HCT116 (cell line): ENCODE data around the gene CDK11A. TPM values are rescaled to one million over a fixed set of nuclear protein-coding genes. Genes with fewer than 3 reads are reported as not detected.
"Not testable (repeated sequence)": the region's sequence is repeated elsewhere in the genome, so short reads cannot be mapped to it uniquely, and the experiment has no call there.

ENCODE experiments used
- ATAC-seq: fragments of 200-7000 bp; cut with Tn5 transposase; 2 replicates; pipeline ENCODE4 v1.9.1; 2020; ENCODE audit warnings: mild to moderate bottlenecking, moderate library complexity
- BruUV-seq: library from RNA; stranded (reverse); fragments of 400-500 nt; replicated peaks from 2 replicates; lab custom pipeline; 2021; lab: Mats Ljungman, UMichigan
- CTCF ChIA-PET: fragments of 300-600 bp; sonication (Branson Sonifier 250); formaldehyde crosslinking; loops from one replicate; lab custom pipeline; 2021; ENCODE audit warnings: antibody characterized with exemption; lab: Charles Lee
- POLR2A ChIA-PET: fragments of 300-600, 350-600 bp; sonication (Branson Sonifier 250); formaldehyde crosslinking; loops from one replicate; lab custom pipeline; 2021; ENCODE audit warnings: antibody characterized with exemption; lab: Charles Lee
- RAD21 ChIA-PET, 2 experiments: fragments of 300-600 bp; sonication (Branson Sonifier 250); formaldehyde crosslinking; loops; one replicate each; lab custom pipeline; 2023; ENCODE audit warnings: low total read pairs in 2 of 2; ENCODE audit not compliant: uncharacterized antibody in 2 of 2, unreplicated experiment in 2 of 2, low non-redundant PET in 1 of 2; lab: Charles Lee
- DNase-seq: peaks from one replicate; pipeline ENCODE4 v3.0.0-alpha.2; 2010; ENCODE audit warnings: low read depth, low spot score
- H2AFZ ChIP-seq: fragments of 200-600 bp; shearing (Covaris generic), sonication (generic); 2 replicates; pipeline ENCODE4 v1.6.1; 2017; ENCODE audit warnings: low read depth, mixed run types, mixed read lengths, antibody characterized with exemption, low read length; ENCODE audit not compliant: poor library complexity, severe bottlenecking
- H3K27ac ChIP-seq: 2 replicates; pipeline ENCODE4 v1.5.1; 2012; ENCODE audit warnings: low read depth, low read length
- H3K27me3 ChIP-seq: fragments of 200-600 bp; sonication (generic); 2 replicates; pipeline ENCODE4 v1.6.1; 2016; ENCODE audit warnings: mixed run types, low read length, mixed read lengths; ENCODE audit not compliant: insufficient read depth
- H3K36me3 ChIP-seq, 2 experiments: fragments of 200-500 bp in 1 of 2; fragments of 200-600 bp in 1 of 2; sonication (Bioruptor generic) in 1 of 2; sonication (generic) in 1 of 2; 2 replicates each; pipeline versions ENCODE4 v1.5.1 to v1.6.1; 2014 to 2016; ENCODE audit warnings: low read length in 2 of 2, inconsistent platforms in 1 of 2, mixed read lengths in 1 of 2, mixed run types in 1 of 2; ENCODE audit not compliant: insufficient read depth in 2 of 2, control insufficient read depth in 1 of 2
- H3K4me1 ChIP-seq, 2 experiments: fragments of 200-600 bp in 1 of 2; sonication (generic) in 1 of 2; 2 replicates each; pipeline versions ENCODE4 v1.5.1 to v1.6.1; 2012 to 2017; ENCODE audit warnings: low read length in 2 of 2, inconsistent platforms in 1 of 2, mild to moderate bottlenecking in 1 of 2, mixed read lengths in 1 of 2, mixed run types in 1 of 2, moderate library complexity in 1 of 2; ENCODE audit not compliant: insufficient read depth in 2 of 2, control insufficient read depth in 1 of 2
- H3K4me2 ChIP-seq: fragments of 200-600 bp; sonication (generic); 2 replicates; pipeline ENCODE4 v1.6.1; 2017; ENCODE audit warnings: mixed run types, low read length, mixed read lengths
- H3K4me3 ChIP-seq, 2 experiments: fragments of 200-600 bp in 1 of 2; sonication (generic) in 1 of 2; replicated peaks in 1 of 2; 2 replicates each; pipeline ENCODE4 v1.5.1; 2011 to 2016; ENCODE audit warnings: low read length in 2 of 2, control low read depth in 1 of 2, low read depth in 1 of 2, mild to moderate bottlenecking in 1 of 2, mixed read lengths in 1 of 2, mixed run types in 1 of 2
- H3K79me2 ChIP-seq: fragments of 200-600 bp; sonication (generic); 2 replicates; pipeline ENCODE4 v1.6.1; 2017; ENCODE audit warnings: mild to moderate bottlenecking, mixed run types, low read length, moderate library complexity, mixed read lengths; ENCODE audit not compliant: insufficient read depth
- H3K9ac ChIP-seq: fragments of 200-600 bp; sonication (generic); 2 replicates; pipeline ENCODE4 v1.6.1; 2016; ENCODE audit warnings: low read length, mixed read lengths
- H3K9me2 ChIP-seq: fragments of 200-600 bp; sonication (generic), shearing (Covaris generic); 2 replicates; pipeline ENCODE4 v1.6.1; 2017; ENCODE audit warnings: mixed run types, mild to moderate bottlenecking, moderate library complexity; ENCODE audit not compliant: insufficient read depth
- H3K9me3 ChIP-seq, 2 experiments: fragments of 200-500 bp in 1 of 2; fragments of 200-600 bp in 1 of 2; sonication (Bioruptor generic) in 1 of 2; sonication (generic) in 1 of 2; 2 replicates each; pipeline ENCODE4 v1.6.1; 2014 to 2017; ENCODE audit warnings: low read length in 2 of 2, mixed read lengths in 2 of 2, inconsistent platforms in 1 of 2, low read depth in 1 of 2, mild to moderate bottlenecking in 1 of 2, mixed run types in 1 of 2, moderate library complexity in 1 of 2; ENCODE audit not compliant: control insufficient read depth in 1 of 2, insufficient read depth in 1 of 2
- H4K20me1 ChIP-seq: fragments of 200-600 bp; sonication (generic), shearing (Covaris generic); 2 replicates; pipeline ENCODE4 v1.6.1; 2017; ENCODE audit warnings: mixed run types, mild to moderate bottlenecking, moderate library complexity; ENCODE audit not compliant: insufficient read depth
- intact Hi-C: fragments of 100-400 bp; cut with micrococcal nuclease; formaldehyde crosslinking; loops from 2 replicates; pipeline ENCODE4 v1.10.0; 2022
- total RNA-seq: library from RNA; stranded (reverse); gene quantifications from one replicate; pipeline ENCODE4 v1.2.1, GENCODE V29; 2021; ENCODE audit not compliant: unreplicated experiment

Gene CDK11A
- total RNA-seq, 1 experiment from 2014 or later: 61.0 TPM

GRCh38 chr1:1700067-1700466 is 24.1 kb downstream of the CDK11A start:
- not testable (repeated sequence) for ATAC-seq

GRCh38 chr1:1699061-1699460 is 25.1 kb downstream of the CDK11A start:
- intact Hi-C loops, H3K4me2 ChIP-seq, H3K4me1 ChIP-seq, H3K27ac ChIP-seq, H4K20me1 ChIP-seq, H3K9me2 ChIP-seq, RAD21 ChIA-PET, H3K36me3 ChIP-seq, H2AFZ ChIP-seq, H3K4me3 ChIP-seq, ATAC-seq, H3K9ac ChIP-seq, H3K79me2 ChIP-seq, H3K27me3 ChIP-seq, DNase-seq, H3K9me3 ChIP-seq, CTCF ChIA-PET, POLR2A ChIA-PET, BruUV-seq: not testable (repeated sequence)

More at GRCh38 chr1:1700067-1700466, 24.1 kb downstream of the CDK11A start:
- CTCF ChIA-PET, intact Hi-C loops, H3K4me2 ChIP-seq, DNase-seq, H4K20me1 ChIP-seq, H3K9me3 ChIP-seq, H3K27ac ChIP-seq, H2AFZ ChIP-seq, H3K9ac ChIP-seq, POLR2A ChIA-PET, H3K4me3 ChIP-seq, RAD21 ChIA-PET, H3K9me2 ChIP-seq, H3K36me3 ChIP-seq, BruUV-seq, H3K4me1 ChIP-seq, H3K79me2 ChIP-seq, H3K27me3 ChIP-seq: not testable (repeated sequence)

GRCh38 chr1:1697358-1698183 is 26.6 kb downstream of the CDK11A start:
- ATAC-seq, DNase-seq, H3K27ac ChIP-seq, BruUV-seq, H3K4me2 ChIP-seq, H2AFZ ChIP-seq, H3K36me3 ChIP-seq, intact Hi-C loops, H3K9me2 ChIP-seq, H3K79me2 ChIP-seq, H3K4me1 ChIP-seq, H4K20me1 ChIP-seq, H3K9ac ChIP-seq, CTCF ChIA-PET, RAD21 ChIA-PET, POLR2A ChIA-PET, H3K27me3 ChIP-seq, H3K4me3 ChIP-seq, H3K9me3 ChIP-seq: not testable (repeated sequence)

GRCh38 chr1:1696431-1697357 is 27.5 kb downstream of the CDK11A start:
- H3K79me2 ChIP-seq, CTCF ChIA-PET, H3K9me2 ChIP-seq, H3K36me3 ChIP-seq, DNase-seq, H3K4me2 ChIP-seq, H3K4me1 ChIP-seq, BruUV-seq, ATAC-seq, H3K27me3 ChIP-seq, H2AFZ ChIP-seq, H4K20me1 ChIP-seq, H3K9ac ChIP-seq, H3K4me3 ChIP-seq, POLR2A ChIA-PET, intact Hi-C loops, RAD21 ChIA-PET, H3K27ac ChIP-seq, H3K9me3 ChIP-seq: not testable (repeated sequence)
